OCI-LY7 (cell line): ENCODE results near the gene FAM204A. TPM values are rescaled to one million over a fixed set of nuclear protein-coding genes. Genes with fewer than 3 reads are reported as not detected.

Source experiments
- BruUV-seq: library from RNA; stranded (reverse); fragments of 400-500 nt; replicated peaks from 2 replicates; lab custom pipeline; 2021; lab: Mats Ljungman, UMichigan
- CTCF ChIA-PET: fragments of 300-600 bp; sonication (Branson Sonifier 250); formaldehyde crosslinking; loops from one replicate; lab custom pipeline; 2022; ENCODE audit warnings: antibody characterized with exemption; ENCODE audit not compliant: unreplicated experiment; lab: Charles Lee
- POLR2A ChIA-PET: fragments of 300-600 bp; sonication (Branson Sonifier 250); formaldehyde crosslinking; loops from one replicate; lab custom pipeline; 2022; ENCODE audit warnings: antibody characterized with exemption; lab: Charles Lee
- DNase-seq: peaks from one replicate; pipeline ENCODE4 v3.0.0-alpha.2; 2015; ENCODE audit warnings: low spot score
- H2AFZ ChIP-seq: fragments of 200-600 bp; sonication (generic), shearing (Covaris generic); 2 replicates; pipeline ENCODE4 v1.6.1; 2014; ENCODE audit warnings: mild to moderate bottlenecking, antibody characterized with exemption, low read length, moderate library complexity
- H3K27ac ChIP-seq: fragments of 200-600 bp; sonication (generic); 2 replicates; pipeline ENCODE4 v1.5.1; 2014; ENCODE audit warnings: mixed run types, low read depth, mild to moderate bottlenecking, moderate library complexity, low read length, inconsistent platforms; ENCODE audit not compliant: poor library complexity, severe bottlenecking
- H3K36me3 ChIP-seq: fragments of 200-600 bp; sonication (generic); 2 replicates; pipeline ENCODE4 v1.6.1; 2014; ENCODE audit warnings: mild to moderate bottlenecking, antibody characterized with exemption, low read length, moderate library complexity, mixed read lengths; ENCODE audit not compliant: insufficient read depth
- H3K4me1 ChIP-seq: fragments of 200-600 bp; sonication (generic); 2 replicates; pipeline ENCODE4 v1.5.1; 2014; ENCODE audit warnings: mild to moderate bottlenecking, low read length; ENCODE audit not compliant: insufficient read depth, poor library complexity, severe bottlenecking
- H3K4me2 ChIP-seq: fragments of 200-600 bp; sonication (generic); 2 replicates; pipeline ENCODE4 v1.6.1; 2014; ENCODE audit warnings: mild to moderate bottlenecking, low read length
- H3K4me3 ChIP-seq: fragments of 200-600 bp; sonication (generic); 2 replicates; pipeline ENCODE4 v1.5.1; 2014; ENCODE audit warnings: mild to moderate bottlenecking, low read depth, low read length; ENCODE audit not compliant: poor library complexity, severe bottlenecking
- H3K79me2 ChIP-seq: fragments of 200-600 bp; sonication (generic); 2 replicates; pipeline ENCODE4 v1.6.1; 2016; ENCODE audit warnings: low read depth, mild to moderate bottlenecking, low read length, moderate library complexity, mixed read lengths; ENCODE audit not compliant: insufficient read depth
- H3K9me2 ChIP-seq: fragments of 200-600 bp; sonication (generic); 2 replicates; pipeline ENCODE4 v1.6.1; 2016; ENCODE audit warnings: mild to moderate bottlenecking, low read length, mixed read lengths; ENCODE audit not compliant: insufficient read depth
- H3K9me3 ChIP-seq: fragments of 200-600 bp; sonication (generic); 2 replicates; pipeline ENCODE4 v1.6.1; 2014; ENCODE audit warnings: mild to moderate bottlenecking, mixed run types, low read length, mixed read lengths
- H4K20me1 ChIP-seq: fragments of 200-600 bp; sonication (generic); 2 replicates; pipeline ENCODE4 v1.6.1; 2014; ENCODE audit warnings: mild to moderate bottlenecking, antibody characterized with exemption, low read length, moderate library complexity, mixed read lengths; ENCODE audit not compliant: insufficient read depth
- EZH2phosphoT487 ChIP-seq: fragments of 200-600 bp; sonication (generic); IDR thresholded peaks from 2 replicates; pipeline ENCODE4 v1.6.1; 2018; ENCODE audit warnings: low read depth, borderline replicate concordance, mild to moderate bottlenecking, mixed run types, antibody characterized with exemption, low read length, moderate library complexity, mixed read lengths
- intact Hi-C: fragments of 100-400 bp; cut with micrococcal nuclease; formaldehyde crosslinking; loops from one replicate; pipeline ENCODE4 v1.10.0; 2022; ENCODE audit not compliant: unreplicated experiment
- total RNA-seq, 2 experiments: library from RNA; depleted of rRNA in 1 of 2; stranded (reverse); fragments of >200 nt in 1 of 2; shearing (Covaris generic) in 1 of 2; gene quantifications; 2 replicates each; pipeline ENCODE4 v1.2.3, GENCODE V29; 2014 to 2022
- TF ChIP-seq, protein P1 (sequence below): fragments of 200-600 bp; sonication (generic); conservative IDR thresholded peaks from 2 replicates; pipeline ENCODE4 v1.5.1; 2014; ENCODE audit warnings: mild to moderate bottlenecking, antibody characterized with exemption, low read length, moderate library complexity, mixed read lengths

Gene FAM204A
- total RNA-seq, 2 experiments from 2014 or later = 32.4 to 44.9 TPM

DNA sequence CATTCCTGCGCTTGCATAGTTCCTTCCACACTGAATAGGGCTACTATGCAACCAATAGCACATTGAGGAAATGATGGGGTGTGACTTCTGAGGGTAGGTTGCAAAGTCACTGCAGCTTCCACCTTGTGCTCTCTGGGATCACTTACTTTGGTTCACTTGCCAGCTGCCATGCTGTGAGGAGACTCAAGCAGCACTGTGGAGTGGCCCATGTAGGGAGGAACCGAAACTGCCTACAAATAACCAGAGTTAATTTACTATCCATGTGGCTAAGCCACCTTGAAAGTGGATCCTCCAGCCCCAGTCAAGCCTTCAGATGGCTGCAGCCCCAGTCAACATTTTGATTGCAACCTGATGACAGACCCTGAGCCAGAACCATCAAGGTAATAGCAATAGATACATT, 64.3 kb downstream of the FAM204A start:
- Histone ChIP-seq H3K9me3 (no peaks in the 10 kb centered on the region), H3K9me2 (no peaks in the 10 kb centered on the region), H4K20me1 (no peaks in the 10 kb centered on the region), H3K27ac (no peak overlapping the region), H3K4me2 (no peak overlapping the region), H3K79me2 (no peaks in the 10 kb centered on the region), H3K4me3 (no peak overlapping the region), H3K36me3 (no peaks in the 10 kb centered on the region), H2AFZ (no peak overlapping the region), H3K4me1 (no peaks in the 10 kb centered on the region)
- intact Hi-C loops = no loop called here
- TF ChIP-seq, protein P1, sequence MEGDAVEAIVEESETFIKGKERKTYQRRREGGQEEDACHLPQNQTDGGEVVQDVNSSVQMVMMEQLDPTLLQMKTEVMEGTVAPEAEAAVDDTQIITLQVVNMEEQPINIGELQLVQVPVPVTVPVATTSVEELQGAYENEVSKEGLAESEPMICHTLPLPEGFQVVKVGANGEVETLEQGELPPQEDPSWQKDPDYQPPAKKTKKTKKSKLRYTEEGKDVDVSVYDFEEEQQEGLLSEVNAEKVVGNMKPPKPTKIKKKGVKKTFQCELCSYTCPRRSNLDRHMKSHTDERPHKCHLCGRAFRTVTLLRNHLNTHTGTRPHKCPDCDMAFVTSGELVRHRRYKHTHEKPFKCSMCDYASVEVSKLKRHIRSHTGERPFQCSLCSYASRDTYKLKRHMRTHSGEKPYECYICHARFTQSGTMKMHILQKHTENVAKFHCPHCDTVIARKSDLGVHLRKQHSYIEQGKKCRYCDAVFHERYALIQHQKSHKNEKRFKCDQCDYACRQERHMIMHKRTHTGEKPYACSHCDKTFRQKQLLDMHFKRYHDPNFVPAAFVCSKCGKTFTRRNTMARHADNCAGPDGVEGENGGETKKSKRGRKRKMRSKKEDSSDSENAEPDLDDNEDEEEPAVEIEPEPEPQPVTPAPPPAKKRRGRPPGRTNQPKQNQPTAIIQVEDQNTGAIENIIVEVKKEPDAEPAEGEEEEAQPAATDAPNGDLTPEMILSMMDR = no peak
- no peak for TF ChIP-seq EZH2phosphoT487
- ChIA-PET CTCF (no interaction called here), POLR2A (no interaction called here)
- BruUV-seq = no TSS peak
- DNase-seq = peak; percentile 19

DNA sequence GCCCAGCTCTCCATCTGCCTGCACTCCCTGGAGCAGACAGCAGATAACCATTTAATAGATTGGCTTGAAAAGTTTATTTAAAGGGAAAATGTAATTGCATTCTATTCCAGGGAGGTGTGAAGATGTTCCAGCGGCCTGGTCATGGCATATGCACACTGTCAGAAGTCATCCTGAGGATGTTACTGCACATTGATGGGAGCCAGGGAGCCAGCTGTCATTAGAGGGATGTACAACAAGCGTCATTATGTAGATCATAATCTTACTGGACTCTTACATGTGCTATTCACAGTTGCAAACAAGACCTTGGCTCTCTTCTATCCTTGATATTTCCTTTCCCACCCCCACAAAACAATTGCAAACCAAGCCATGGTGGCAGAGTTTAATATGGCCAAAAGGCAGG, 65.4 kb downstream of the FAM204A start:
- Histone ChIP-seq H3K79me2 (no peaks in the 10 kb centered on the region), H2AFZ (no peak overlapping the region), H3K4me3 (no peak overlapping the region), H4K20me1 (no peaks in the 10 kb centered on the region), H3K4me1 (no peaks in the 10 kb centered on the region), H3K27ac (no peak overlapping the region), H3K9me3 (no peaks in the 10 kb centered on the region), H3K36me3 (no peaks in the 10 kb centered on the region), H3K9me2 (no peaks in the 10 kb centered on the region), H3K4me2 (no peak overlapping the region)
- DNase-seq = no peak
- no TSS peak for BruUV-seq
- intact Hi-C loops = no loop called here
- POLR2A ChIA-PET = no interaction called here
- CTCF ChIA-PET = no interaction called here
- TF ChIP-seq EZH2phosphoT487 = no peak
- TF ChIP-seq, protein P1 = no peak

DNA sequence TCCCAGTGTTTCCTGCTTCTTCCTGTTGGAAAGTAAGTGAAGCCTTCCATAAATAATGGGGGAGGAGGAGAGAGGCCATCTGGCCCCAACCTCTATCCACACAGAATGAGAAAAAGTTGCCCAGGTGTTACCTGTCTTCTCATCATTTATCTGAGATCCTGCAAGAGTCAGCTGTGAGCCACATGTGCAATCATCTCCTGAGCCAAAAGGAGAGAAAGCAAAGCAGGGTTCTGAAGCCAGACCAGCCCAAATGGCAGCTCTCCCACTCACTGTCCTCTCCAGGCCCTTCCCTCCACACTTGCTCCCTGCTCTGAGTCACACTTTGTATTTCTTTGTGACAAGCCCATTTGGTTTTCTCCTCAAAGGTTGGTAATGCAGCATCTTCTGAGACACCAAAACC, 65.9 kb downstream of the FAM204A start:
- intact Hi-C loops = no loop called here
- H3K9me3 ChIP-seq = no peaks in the 10 kb centered on the region
- POLR2A ChIA-PET = no interaction called here
- H3K36me3 ChIP-seq = no peaks in the 10 kb centered on the region
- no peaks in the 10 kb centered on the region for H3K79me2 ChIP-seq
- no peaks in the 10 kb centered on the region for H3K4me1 ChIP-seq
- no peak overlapping the region for H3K4me2 ChIP-seq
- H3K9me2 ChIP-seq = no peaks in the 10 kb centered on the region
- H2AFZ ChIP-seq = no peak overlapping the region
- no peak overlapping the region for H3K27ac ChIP-seq
- H4K20me1 ChIP-seq = no peaks in the 10 kb centered on the region
- no TSS peak for BruUV-seq
- H3K4me3 ChIP-seq = no peak overlapping the region
- TF ChIP-seq, protein P1 = no peak
- TF ChIP-seq EZH2phosphoT487 = no peak
- no peak for DNase-seq
- CTCF ChIA-PET = no interaction called here
